NCI-H2081 (cell line): ENCODE results near the gene ARHGAP33.
A peak's percentile ranks its signal among the peaks of the same experiment; 100 is the strongest.
"Not testable (repeated sequence)": the region's sequence is repeated elsewhere in the genome, so short reads cannot be mapped to it uniquely, and the experiment has no call there.

Experiments
- DNase-seq, 2 experiments: peaks; one replicate each; lab custom pipeline; 2025; lab: John Stamatoyannopoulos, UW

ARHGAP33 gene

GRCh38 chr19:35756377-35757230 is 18.8 kb upstream of the ARHGAP33 start, which contains the start of gene HSPB6:
Gene HSPB6, minus strand, starts transcription at chr19:35757029. Its CDS starts 21 bp downstream, at chr19:35757008.
- DNase-seq: no peak

- peak; percentile 59 to 83 for DNase-seq
These were observed 18.1 kb upstream of the ARHGAP33 start for GRCh38 chr19:35757231-35757748.

- peak; percentile 98 to 99 for DNase-seq
These were observed 17.4 kb upstream of the ARHGAP33 start, which contains the start of gene PROSER3 for GRCh38 chr19:35757749-35758608. Gene PROSER3, plus strand, starts transcription at chr19:35758176. Its CDS starts 40 bp downstream, at chr19:35758216.

GRCh38 chr19:35759697-35760096 is 15.7 kb upstream of the ARHGAP33 start:
- no peak for DNase-seq

GRCh38 chr19:35760711-35761349 is 14.5 kb upstream of the ARHGAP33 start:
- no peak for DNase-seq

- no peak for DNase-seq
These were observed 10.7 kb upstream of the ARHGAP33 start for GRCh38 chr19:35764432-35765315.

- DNase-seq: no peak
These were observed 8.7 kb upstream of the ARHGAP33 start for GRCh38 chr19:35766571-35767104.

GRCh38 chr19:35767288-35768081 is 7.9 kb upstream of the ARHGAP33 start:
- no peak for DNase-seq

GRCh38 chr19:35768082-35768421 is 7.3 kb upstream of the ARHGAP33 start:
- no peak for DNase-seq

GRCh38 chr19:35772362-35772761 is 3.0 kb upstream of the ARHGAP33 start:
- not testable (repeated sequence) for DNase-seq

- no peak for DNase-seq
These were observed 2.2 kb upstream of the ARHGAP33 start for GRCh38 chr19:35773020-35773806.

- peak in 1 of 2 experiments; percentile 13 for DNase-seq
These were observed 904 bp upstream of the ARHGAP33 start for GRCh38 chr19:35774274-35775045.

- no peak for DNase-seq
These were observed 392 bp upstream of the ARHGAP33 start for GRCh38 chr19:35775046-35775297.

GRCh38 chr19:35776102-35776788 is 881 bp downstream of the ARHGAP33 start:
- DNase-seq: no peak

- DNase-seq: no peak
These were observed 1.9 kb downstream of the ARHGAP33 start for GRCh38 chr19:35777086-35777841.

- DNase-seq: no peak
These were observed 2.6 kb downstream of the ARHGAP33 start for GRCh38 chr19:35777961-35778360.

- no peak for DNase-seq
These were observed 3.7 kb downstream of the ARHGAP33 start for GRCh38 chr19:35779033-35779432.
